Ovary (tissue), 9 donors: ENCODE results near the gene GRIK4. TPM values are rescaled to one million over a fixed set of nuclear protein-coding genes. Genes with fewer than 3 reads are reported as not detected.

Experiments
- DNase-seq, 5 donors: peaks; one replicate each; pipeline ENCODE4 v3.0.0-alpha.2; 2019 to 2020
- H3K27ac ChIP-seq, 2 donors: fragments of 200-600 bp; one replicate each; pipeline versions ENCODE4 v1.5.1 to v1.8.0; 2019 to 2022
- H3K27me3 ChIP-seq: fragments of 200-600 bp; one replicate; pipeline ENCODE4 v1.8.0; 2022
- H3K36me3 ChIP-seq: fragments of 200-600 bp; sonication (generic); one replicate; pipeline ENCODE4 v1.5.1; 2019
- H3K4me1 ChIP-seq: one replicate; pipeline ENCODE4 v1.8.1; 2013; ENCODE audit warnings: mild to moderate bottlenecking, moderate library complexity; ENCODE audit not compliant: insufficient read depth
- H3K4me3 ChIP-seq: fragments of 200-600 bp; sonication (generic); one replicate; pipeline ENCODE4 v1.5.1; 2017
- H3K9me3 ChIP-seq, 2 donors: fragments of 200-600 bp in 1 of 2; sonication (generic) in 1 of 2; one replicate each; pipeline versions ENCODE4 v1.5.1 to v1.8.1; 2013 to 2019; ENCODE audit warnings: mild to moderate bottlenecking in 1 of 2, moderate library complexity in 1 of 2
- CTCF ChIP-seq, 3 donors: fragments of 450-650 bp in 2 of 3; fragments of 200-600 bp in 1 of 3; IDR thresholded peaks; one replicate each; pipeline versions ENCODE4 v1.5.1 to v1.8.0; 2016 to 2022; ENCODE audit warnings: antibody characterized with exemption in 3 of 3, mild to moderate bottlenecking in 1 of 3
- EP300 ChIP-seq: sonication (generic); formaldehyde crosslinking; IDR thresholded peaks from one replicate; pipeline ENCODE4 v1.6.1; 2017; ENCODE audit warnings: antibody characterized with exemption
- POLR2A ChIP-seq: fragments of 450-650 bp; IDR thresholded peaks from one replicate; pipeline ENCODE4 v1.6.1; 2017; ENCODE audit warnings: antibody characterized with exemption, mild to moderate bottlenecking, moderate library complexity
- WGBS, 3 donors: extraction: QIAGEN DNeasy Blood & Tissue Kit in 1 of 3; methylation state at CpG; one replicate each; pipeline versions ENCODE4 v1.1.5 to v1.1.7; 2013 to 2017; 5-methylcytosine and 5-hydroxymethylcytosine counted together
- intact Hi-C, 4 donors: fragments of 100-400 bp; cut with DNase I; formaldehyde crosslinking; loops; one replicate each; pipeline versions ENCODE4 v1.11.0 to v1.15.1; 2022 to 2023
- polyA plus RNA-seq, 2 donors: library from polyadenylated mRNA; stranded (reverse); fragments of 200-250 nt in 1 of 2; fragments of 350-450 nt in 1 of 2; fragmentation: Illumina TruSeq in 1 of 2; extraction: RNeasy Lipid Tissue Mini Kit (QIAGEN cat#74804) in 1 of 2; gene quantifications; one replicate each; pipeline ENCODE4 v1.2.3, GENCODE V29; 2013 to 2014
- total RNA-seq, 7 donors: library from RNA; depleted of rRNA in 2 of 7; stranded (reverse); fragments of >200 nt in 2 of 7; fragmentation: NEBNext Ultra II Directional in 3 of 7; extraction: Animal tissue kit (Norgen Biotek cat#: 25700) in 3 of 7; gene quantifications; one replicate each; pipeline versions ENCODE4 v1.1.0 to v1.2.4, GENCODE V29; 2016 to 2023
- donor health status: DM: no; HTN: no; CAD: no; lungs with moderate emphysema.
- donor health status: DM: no; HTN: no; CAD: no.
- donor health status: Bipolar disorder and iron deficiency.
- donor health status: DM: yes; HTN: yes; CAD: no.
- donor health status: DM: no; HTN: no; CAD: no.
- donor health status: DM: yes; HTN: yes; CAD: no.

The GRIK4 gene
- total and polyA plus RNA-seq, 9 donors, result 1.3 to 13.4 (median 2.3) TPM

GRCh38 chr11:120574876-120575275, 63.3 kb downstream of the GRIK4 start:
- DNase-seq, result no peak
- no peak overlapping the region for H3K27ac ChIP-seq
- TF ChIP-seq POLR2A (no peak), EP300 (no peak), CTCF (IDR thresholded peaks at IDR 0.05) (no peak)
- no peaks in the 10 kb centered on the region for H3K4me1 ChIP-seq
- H3K4me3 ChIP-seq, result no peak overlapping the region
- 84 to 95% (median 90%) methylated on average over 8 of the region's 8 CpGs for WGBS, 3 donors
- no peaks in the 10 kb centered on the region for H3K27me3 ChIP-seq
- no peaks in the 10 kb centered on the region for H3K9me3 ChIP-seq
- intact Hi-C loops, result no loop called here
- no peaks in the 10 kb centered on the region for H3K36me3 ChIP-seq

- H3K27ac ChIP-seq, result no peak overlapping the region
- H3K9me3 ChIP-seq, result no peaks in the 10 kb centered on the region
- TF ChIP-seq POLR2A, result no peak
- TF ChIP-seq CTCF (IDR thresholded peaks at IDR 0.05), result no peak
- no peak for TF ChIP-seq EP300
- no peak for DNase-seq
- H3K27me3 ChIP-seq, result no peaks in the 10 kb centered on the region
- no peaks in the 10 kb centered on the region for H3K36me3 ChIP-seq
- WGBS, 3 donors, result 88 to 95% (median 92%) methylated on average over 9 of the region's 9 CpGs
- H3K4me1 ChIP-seq, result no peaks in the 10 kb centered on the region
- no peak overlapping the region for H3K4me3 ChIP-seq
- intact Hi-C loops, result no loop called here
Observed at GRCh38 chr11:120575461-120575860, 63.9 kb downstream of the GRIK4 start.

- Histone ChIP-seq H3K27ac (no peak overlapping the region), H3K4me3 (no peak overlapping the region), H3K27me3 (no peaks in the 10 kb centered on the region), H3K4me1 (no peaks in the 10 kb centered on the region), H3K9me3 (no peaks in the 10 kb centered on the region), H3K36me3 (no peaks in the 10 kb centered on the region)
- intact Hi-C loops, result no loop called here
- DNase-seq, result no peak
- whole genome bisulfite sequencing, 3 donors, result 84 to 90% (median 90%) methylated on average over 7 of the region's 7 CpGs
- no peak for TF ChIP-seq POLR2A
- TF ChIP-seq CTCF (IDR thresholded peaks at IDR 0.05), result no peak
- TF ChIP-seq EP300, result no peak
Observed at GRCh38 chr11:120576606-120577005, 65.1 kb downstream of the GRIK4 start.

GRCh38 chr11:120577041-120577440, 65.5 kb downstream of the GRIK4 start:
- Histone ChIP-seq H3K9me3 (no peaks in the 10 kb centered on the region), H3K4me3 (no peak overlapping the region), H3K4me1 (no peaks in the 10 kb centered on the region), H3K27ac (no peak overlapping the region), H3K36me3 (no peaks in the 10 kb centered on the region), H3K27me3 (no peaks in the 10 kb centered on the region)
- no peak for DNase-seq
- 98 to 100% (median 99%) methylated on average over 2 of the region's 2 CpGs for WGBS, 3 donors
- no peak for TF ChIP-seq POLR2A
- no peak for TF ChIP-seq EP300
- TF ChIP-seq CTCF (IDR thresholded peaks at IDR 0.05), result no peak
- intact Hi-C loops, result no loop called here
